B cell (primary cell): Measurements from ENCODE around the gene RBM44.

Experiments
- EZH2 ChIP-seq: IDR thresholded peaks from 2 replicates; pipeline ENCODE4 v1.6.1; 2012; ENCODE audit warnings: borderline replicate concordance, low read depth, mild to moderate bottlenecking, moderate library complexity, low read length; ENCODE audit not compliant: insufficient read depth, poor library complexity, severe bottlenecking
- TF ChIP-seq, protein P1 (sequence below): fragments of 200-600 bp; IDR thresholded peaks from one replicate; pipeline ENCODE4 v1.8.0; 2022; ENCODE audit warnings: antibody characterized with exemption, mild to moderate bottlenecking

DNA sequence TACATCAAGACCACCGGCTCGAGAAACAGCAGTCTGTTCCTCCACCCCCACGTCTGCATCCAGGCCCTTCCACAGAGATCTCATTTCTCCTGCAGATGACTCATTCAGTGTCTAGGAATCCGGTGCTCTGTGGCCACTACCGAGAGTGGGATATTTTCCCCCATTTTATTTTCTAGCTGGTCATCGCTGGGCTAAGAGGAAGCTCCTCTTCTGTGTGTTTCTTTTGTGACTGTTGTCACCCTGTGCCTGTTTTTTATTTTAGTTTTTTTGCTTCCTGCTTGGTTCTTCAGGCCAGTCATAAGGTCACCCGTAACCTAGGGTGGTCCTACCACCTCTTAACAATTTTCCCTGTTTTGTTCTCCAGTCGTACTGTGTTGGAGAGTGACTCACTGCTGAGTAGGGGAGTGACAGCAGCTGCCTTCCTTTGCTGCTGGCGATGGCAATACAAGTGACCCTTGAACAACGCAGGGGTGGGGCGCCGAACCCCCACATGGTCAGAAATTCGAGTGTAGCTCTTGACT lies 67.6 kb downstream of the RBM44 start:
- TF ChIP-seq, protein P1, sequence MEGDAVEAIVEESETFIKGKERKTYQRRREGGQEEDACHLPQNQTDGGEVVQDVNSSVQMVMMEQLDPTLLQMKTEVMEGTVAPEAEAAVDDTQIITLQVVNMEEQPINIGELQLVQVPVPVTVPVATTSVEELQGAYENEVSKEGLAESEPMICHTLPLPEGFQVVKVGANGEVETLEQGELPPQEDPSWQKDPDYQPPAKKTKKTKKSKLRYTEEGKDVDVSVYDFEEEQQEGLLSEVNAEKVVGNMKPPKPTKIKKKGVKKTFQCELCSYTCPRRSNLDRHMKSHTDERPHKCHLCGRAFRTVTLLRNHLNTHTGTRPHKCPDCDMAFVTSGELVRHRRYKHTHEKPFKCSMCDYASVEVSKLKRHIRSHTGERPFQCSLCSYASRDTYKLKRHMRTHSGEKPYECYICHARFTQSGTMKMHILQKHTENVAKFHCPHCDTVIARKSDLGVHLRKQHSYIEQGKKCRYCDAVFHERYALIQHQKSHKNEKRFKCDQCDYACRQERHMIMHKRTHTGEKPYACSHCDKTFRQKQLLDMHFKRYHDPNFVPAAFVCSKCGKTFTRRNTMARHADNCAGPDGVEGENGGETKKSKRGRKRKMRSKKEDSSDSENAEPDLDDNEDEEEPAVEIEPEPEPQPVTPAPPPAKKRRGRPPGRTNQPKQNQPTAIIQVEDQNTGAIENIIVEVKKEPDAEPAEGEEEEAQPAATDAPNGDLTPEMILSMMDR, result no peak
- no peak for TF ChIP-seq EZH2
